ENCODE results near the gene PRLH. TPM values are rescaled to one million over a fixed set of nuclear protein-coding genes. Genes with fewer than 3 reads are reported as not detected.

The PRLH gene
- total RNA-seq, 1 donor from 2014 or later: not detected

DNA sequence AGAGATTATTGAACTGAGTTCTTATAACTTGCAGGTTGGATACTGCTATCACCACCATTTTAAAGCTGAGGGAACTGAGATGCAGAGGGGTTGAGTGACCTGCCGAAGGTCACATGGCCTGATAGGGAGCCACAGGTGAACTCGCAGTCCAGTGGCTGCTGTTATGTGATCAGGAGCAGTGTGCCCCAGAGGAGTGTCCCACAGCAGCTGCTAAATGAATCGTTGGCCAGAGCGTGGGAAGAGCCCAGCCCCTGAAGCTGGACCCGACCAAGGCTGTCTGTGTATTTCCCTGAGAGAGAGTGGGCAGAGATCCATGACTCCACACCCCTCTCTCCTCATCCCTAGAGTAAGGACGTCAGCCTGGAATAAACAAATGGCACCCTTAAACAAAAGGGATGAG is 26.7 kb upstream of the PRLH start:
- H3K36me3 Mint-ChIP-seq (ENCODE audit: low read depth, unreplicated experiment): no peaks in the 10 kb centered on the region
- H3K9me3 Mint-ChIP-seq (ENCODE audit: unreplicated experiment): no peaks in the 10 kb centered on the region
- H3K4me3 Mint-ChIP-seq (ENCODE audit: unreplicated experiment): no peak overlapping the region
- no peak for DNase-seq (ENCODE audit: low spot score)
- H3K27me3 Mint-ChIP-seq (ENCODE audit: unreplicated experiment): peaks cover 8% of the 10 kb centered on the region
- no peaks in the 10 kb centered on the region for H3K4me1 Mint-ChIP-seq (ENCODE audit: unreplicated experiment)
- TF ChIP-seq, protein P1, sequence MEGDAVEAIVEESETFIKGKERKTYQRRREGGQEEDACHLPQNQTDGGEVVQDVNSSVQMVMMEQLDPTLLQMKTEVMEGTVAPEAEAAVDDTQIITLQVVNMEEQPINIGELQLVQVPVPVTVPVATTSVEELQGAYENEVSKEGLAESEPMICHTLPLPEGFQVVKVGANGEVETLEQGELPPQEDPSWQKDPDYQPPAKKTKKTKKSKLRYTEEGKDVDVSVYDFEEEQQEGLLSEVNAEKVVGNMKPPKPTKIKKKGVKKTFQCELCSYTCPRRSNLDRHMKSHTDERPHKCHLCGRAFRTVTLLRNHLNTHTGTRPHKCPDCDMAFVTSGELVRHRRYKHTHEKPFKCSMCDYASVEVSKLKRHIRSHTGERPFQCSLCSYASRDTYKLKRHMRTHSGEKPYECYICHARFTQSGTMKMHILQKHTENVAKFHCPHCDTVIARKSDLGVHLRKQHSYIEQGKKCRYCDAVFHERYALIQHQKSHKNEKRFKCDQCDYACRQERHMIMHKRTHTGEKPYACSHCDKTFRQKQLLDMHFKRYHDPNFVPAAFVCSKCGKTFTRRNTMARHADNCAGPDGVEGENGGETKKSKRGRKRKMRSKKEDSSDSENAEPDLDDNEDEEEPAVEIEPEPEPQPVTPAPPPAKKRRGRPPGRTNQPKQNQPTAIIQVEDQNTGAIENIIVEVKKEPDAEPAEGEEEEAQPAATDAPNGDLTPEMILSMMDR (IDR thresholded peaks at IDR 0.05; ENCODE audit: unreplicated experiment): no peak
- H3K27ac Mint-ChIP-seq (ENCODE audit: unreplicated experiment): no peak overlapping the region

DNA sequence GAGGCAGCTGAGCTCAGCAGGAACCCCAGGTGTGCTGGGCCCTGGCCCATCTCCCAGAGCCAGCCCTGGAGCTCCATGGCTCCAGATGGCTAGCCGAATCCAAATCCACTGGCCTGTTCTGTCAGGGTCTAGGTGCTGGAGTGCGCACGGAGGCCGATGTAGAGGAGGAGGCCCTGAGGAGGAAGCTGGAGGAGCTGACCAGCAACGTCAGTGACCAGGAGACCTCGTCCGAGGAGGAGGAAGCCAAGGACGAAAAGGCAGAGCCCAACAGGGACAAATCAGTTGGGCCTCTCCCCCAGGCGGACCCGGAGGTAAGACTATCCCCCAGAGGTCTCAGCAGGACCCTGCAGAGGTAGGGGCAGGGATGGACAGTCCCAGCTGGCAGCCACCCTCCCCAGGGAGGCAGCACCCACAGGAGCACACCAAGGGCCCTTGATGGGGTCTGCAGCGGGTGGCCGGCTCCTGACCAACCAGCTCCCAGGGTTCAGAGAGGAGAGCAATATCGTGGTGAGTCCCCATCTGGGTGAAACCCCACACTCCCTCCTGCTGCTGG is 26.1 kb upstream of the PRLH start:
- H3K4me3 Mint-ChIP-seq (ENCODE audit: unreplicated experiment): no peak overlapping the region

DNA sequence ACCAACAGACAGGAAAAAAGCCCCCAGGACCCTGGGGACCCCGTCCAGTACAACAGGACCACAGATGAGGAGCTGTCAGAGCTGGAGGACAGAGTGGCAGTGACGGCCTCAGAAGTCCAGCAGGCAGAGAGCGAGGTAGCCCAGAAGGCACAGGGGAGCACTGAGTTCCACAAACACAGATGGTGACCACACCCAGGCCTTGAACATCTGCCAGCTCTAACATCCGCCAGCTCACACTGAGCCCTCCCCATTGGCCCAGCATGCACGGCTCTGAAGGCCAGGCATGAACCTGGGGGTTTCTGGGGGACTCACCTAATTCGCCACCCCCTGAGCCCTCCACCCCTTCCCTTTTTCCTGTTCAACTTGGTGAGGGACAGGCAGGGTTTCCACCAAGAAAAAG is 25.6 kb upstream of the PRLH start:
- peaks cover 8% of the 10 kb centered on the region for H3K27me3 Mint-ChIP-seq (ENCODE audit: unreplicated experiment)
- TF ChIP-seq, protein P1 (IDR thresholded peaks at IDR 0.05; ENCODE audit: unreplicated experiment): no peak
- no peaks in the 10 kb centered on the region for H3K9me3 Mint-ChIP-seq (ENCODE audit: unreplicated experiment)
- no peak for DNase-seq (ENCODE audit: low spot score)
- H3K4me1 Mint-ChIP-seq (ENCODE audit: unreplicated experiment): peaks cover under 1% of the 10 kb centered on the region
- no peak overlapping the region for H3K4me3 Mint-ChIP-seq (ENCODE audit: unreplicated experiment)
- no peaks in the 10 kb centered on the region for H3K36me3 Mint-ChIP-seq (ENCODE audit: low read depth, unreplicated experiment)
- H3K27ac Mint-ChIP-seq (ENCODE audit: unreplicated experiment): no peak overlapping the region

More for the DNA sequence above, 26.1 kb upstream of the PRLH start:
- H3K4me1 Mint-ChIP-seq (ENCODE audit: unreplicated experiment): no peaks in the 10 kb centered on the region
- H3K36me3 Mint-ChIP-seq (ENCODE audit: low read depth, unreplicated experiment): no peaks in the 10 kb centered on the region
- H3K9me3 Mint-ChIP-seq (ENCODE audit: unreplicated experiment): no peaks in the 10 kb centered on the region
- no peak for DNase-seq (ENCODE audit: low spot score)
- no peak overlapping the region for H3K27ac Mint-ChIP-seq (ENCODE audit: unreplicated experiment)
- TF ChIP-seq, protein P1 (IDR thresholded peaks at IDR 0.05; ENCODE audit: unreplicated experiment): no peak
- H3K27me3 Mint-ChIP-seq (ENCODE audit: unreplicated experiment): peaks cover 8% of the 10 kb centered on the region

DNA sequence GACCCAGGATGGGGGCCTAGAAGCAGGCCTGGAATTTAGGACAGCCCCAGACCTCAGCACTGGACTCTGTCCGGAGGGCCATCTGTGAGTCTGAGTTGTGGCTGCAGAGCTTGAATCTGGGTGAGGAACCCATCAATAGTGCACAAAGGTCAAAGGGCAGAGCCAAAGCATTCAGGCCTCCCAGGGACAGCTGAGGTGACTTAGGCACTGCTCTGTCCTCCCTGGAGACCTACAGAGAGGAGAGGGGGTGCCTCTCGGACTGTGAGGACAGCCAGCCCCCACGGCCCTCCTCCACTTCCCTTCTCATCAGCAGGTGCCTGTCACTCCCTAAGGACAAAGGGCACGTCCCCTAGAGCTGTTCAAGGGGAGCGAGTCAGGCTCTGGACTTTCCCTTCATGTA is 25.1 kb upstream of the PRLH start:
- Mint-ChIP-seq H3K4me3 (ENCODE audit: unreplicated experiment) (no peak overlapping the region), H3K27ac (ENCODE audit: unreplicated experiment) (no peak overlapping the region), H3K27me3 (ENCODE audit: unreplicated experiment) (peaks cover 7% of the 10 kb centered on the region), H3K9me3 (ENCODE audit: unreplicated experiment) (no peaks in the 10 kb centered on the region), H3K4me1 (ENCODE audit: unreplicated experiment) (peaks cover 3% of the 10 kb centered on the region), H3K36me3 (ENCODE audit: low read depth, unreplicated experiment) (no peaks in the 10 kb centered on the region)
- no peak for DNase-seq (ENCODE audit: low spot score)
- TF ChIP-seq, protein P1 (IDR thresholded peaks at IDR 0.05; ENCODE audit: unreplicated experiment): no peak

DNA sequence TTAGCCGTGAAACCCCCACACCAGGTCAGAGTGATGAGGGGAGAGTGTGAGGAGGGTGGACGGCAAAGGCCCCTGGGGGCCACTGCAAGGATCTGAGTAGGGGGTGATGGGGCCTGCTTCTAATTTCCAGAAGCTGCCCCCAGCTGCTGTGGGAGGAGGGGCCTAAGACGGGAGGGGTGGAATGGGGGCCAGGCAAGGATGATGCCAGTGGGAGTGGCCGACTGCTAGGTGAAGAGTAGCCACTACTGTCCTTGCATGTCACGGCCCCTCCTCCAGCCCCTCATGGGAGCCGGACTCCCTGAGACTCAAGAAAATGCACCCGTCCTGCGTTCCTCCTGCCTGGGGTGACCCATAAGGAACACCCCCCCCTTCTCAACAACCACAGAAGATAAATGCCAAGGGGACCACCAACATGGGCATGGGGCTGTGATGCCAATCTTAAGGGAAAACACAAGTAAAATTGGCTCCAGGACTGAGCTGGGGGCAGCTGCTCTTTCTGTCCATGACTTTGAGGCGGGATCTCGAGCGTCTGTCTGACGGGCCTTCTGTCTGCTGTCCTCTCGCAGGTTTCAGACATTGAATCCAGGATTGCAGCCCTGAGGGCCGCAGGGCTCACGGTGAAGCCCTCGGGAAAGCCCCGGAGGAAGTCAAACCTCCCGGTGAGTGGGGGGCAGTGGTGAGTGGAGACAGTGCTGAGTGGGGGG is 24.2 kb upstream of the PRLH start:
- no peak overlapping the region for H3K27ac Mint-ChIP-seq (ENCODE audit: unreplicated experiment)
- H3K4me1 Mint-ChIP-seq (ENCODE audit: unreplicated experiment): peaks cover 3% of the 10 kb centered on the region
- no peaks in the 10 kb centered on the region for H3K36me3 Mint-ChIP-seq (ENCODE audit: low read depth, unreplicated experiment)
- no peak for DNase-seq (ENCODE audit: low spot score)
- peaks cover 6% of the 10 kb centered on the region for H3K27me3 Mint-ChIP-seq (ENCODE audit: unreplicated experiment)
- H3K9me3 Mint-ChIP-seq (ENCODE audit: unreplicated experiment): no peaks in the 10 kb centered on the region
- TF ChIP-seq, protein P1 (IDR thresholded peaks at IDR 0.05; ENCODE audit: unreplicated experiment): no peak
- no peak overlapping the region for H3K4me3 Mint-ChIP-seq (ENCODE audit: unreplicated experiment)
